SU-DHL-6 (cell line): ENCODE measurements around the gene TMEM179B.

Experiments
- H2AFZ ChIP-seq: fragments of 200-600 bp; sonication (generic); 2 replicates; pipeline ENCODE4 v1.6.1; 2014; ENCODE audit warnings: low read depth, mild to moderate bottlenecking, moderate library complexity, mixed read lengths, antibody characterized with exemption, low read length; ENCODE audit not compliant: severe bottlenecking
- H3F3A ChIP-seq: fragments of 200-600 bp; shearing (Covaris generic); 2 replicates; pipeline ENCODE4 v1.6.0; 2016; ENCODE audit warnings: antibody characterized with exemption, mild to moderate bottlenecking; ENCODE audit not compliant: insufficient read depth
- H3K27ac ChIP-seq: fragments of 200-600 bp; sonication (generic); 2 replicates; pipeline ENCODE4 v1.5.1; 2016; ENCODE audit warnings: low read depth, mild to moderate bottlenecking, low read length, moderate library complexity, mixed read lengths
- H3K27me3 ChIP-seq: fragments of 200-600 bp; sonication (generic), shearing (Covaris generic); 2 replicates; pipeline ENCODE4 v1.6.0; 2014; ENCODE audit warnings: mild to moderate bottlenecking, low read length
- H3K36me3 ChIP-seq: fragments of 200-600 bp; sonication (generic); 2 replicates; pipeline ENCODE4 v1.6.1; 2014; ENCODE audit warnings: mild to moderate bottlenecking, low read length, mixed read lengths
- H3K4me2 ChIP-seq: fragments of 300-600, 200-600 bp; shearing (Covaris generic), sonication (generic); 2 replicates; pipeline ENCODE4 v1.6.0; 2014; ENCODE audit warnings: low read length, low read depth, mild to moderate bottlenecking; ENCODE audit not compliant: poor library complexity, severe bottlenecking
- H3K4me3 ChIP-seq: fragments of 200-600 bp; sonication (generic); 2 replicates; pipeline ENCODE4 v1.5.1; 2014; ENCODE audit warnings: antibody characterized with exemption, low read length, mild to moderate bottlenecking, mixed read lengths; ENCODE audit not compliant: insufficient read depth, poor library complexity, severe bottlenecking
- H3K79me2 ChIP-seq: fragments of 200-600 bp; sonication (generic); 2 replicates; pipeline ENCODE4 v1.6.1; 2014; ENCODE audit warnings: mild to moderate bottlenecking, low read length, moderate library complexity; ENCODE audit not compliant: insufficient read depth
- H3K9ac ChIP-seq: fragments of 200-600 bp; sonication (generic); 2 replicates; pipeline ENCODE4 v1.7.0; 2014; ENCODE audit warnings: mild to moderate bottlenecking, low read length
- H3K9me2 ChIP-seq: fragments of 200-600 bp; sonication (generic); replicated peaks from 2 replicates; pipeline ENCODE4 v1.6.1; 2014; ENCODE audit warnings: low read length; ENCODE audit not compliant: insufficient read depth
- H3K9me3 ChIP-seq: fragments of 200-600 bp; sonication (generic); 2 replicates; pipeline ENCODE4 v1.6.1; 2014; ENCODE audit warnings: low read length, mixed read lengths; ENCODE audit not compliant: insufficient read depth
- H4K20me1 ChIP-seq: fragments of 200-600 bp; sonication (generic); 2 replicates; pipeline ENCODE4 v1.6.1; 2014; ENCODE audit warnings: low read depth, mild to moderate bottlenecking, antibody characterized with exemption, low read length, moderate library complexity, mixed read lengths
- EZH2phosphoT487 ChIP-seq: fragments of 200-600 bp; sonication (generic), shearing (Covaris generic); conservative IDR thresholded peaks from 2 replicates; pipeline ENCODE4 v1.6.1; 2018; ENCODE audit warnings: mild to moderate bottlenecking, antibody characterized with exemption, low read length, moderate library complexity, mixed read lengths
- TF ChIP-seq, protein P1 (sequence below): fragments of 200-600 bp; sonication (generic); IDR thresholded peaks from one replicate; pipeline ENCODE4 v1.5.1; 2017; ENCODE audit warnings: antibody characterized with exemption, mild to moderate bottlenecking, low read length, moderate library complexity; ENCODE audit not compliant: insufficient read depth, poor library complexity, severe bottlenecking

Gene TMEM179B

DNA sequence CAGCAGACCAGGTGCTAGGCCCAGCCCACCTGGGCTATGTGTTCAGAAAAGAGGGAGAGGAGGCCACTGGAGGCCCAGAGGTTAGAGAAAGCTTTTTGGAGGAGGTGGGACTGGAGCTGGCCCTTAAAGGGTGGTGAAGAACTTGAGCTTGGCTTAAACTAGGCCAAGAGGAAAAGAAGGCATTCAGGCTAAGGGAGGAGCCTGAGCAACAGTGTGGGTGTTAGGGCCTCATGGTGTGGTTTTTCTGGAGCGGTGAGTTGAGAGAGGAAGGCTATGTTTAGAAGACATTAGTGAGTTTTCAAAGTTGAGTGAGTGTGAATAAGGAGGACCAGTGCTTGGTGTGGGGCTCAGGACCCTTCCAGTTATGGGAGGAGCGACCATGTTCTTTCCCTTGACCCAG is 9.8 kb upstream of the TMEM179B start:
- no peaks in the 10 kb centered on the region for H3K27me3 ChIP-seq
- H3K9me3 ChIP-seq = no peaks in the 10 kb centered on the region
- H3K27ac ChIP-seq = no peak overlapping the region
- H3K36me3 ChIP-seq = no peaks in the 10 kb centered on the region
- no peak overlapping the region for H2AFZ ChIP-seq
- H3F3A ChIP-seq = no peaks in the 10 kb centered on the region
- H3K79me2 ChIP-seq = peaks cover 14% of the 10 kb centered on the region; the same call in 1 of the 2 replicates
- TF ChIP-seq, protein P1, sequence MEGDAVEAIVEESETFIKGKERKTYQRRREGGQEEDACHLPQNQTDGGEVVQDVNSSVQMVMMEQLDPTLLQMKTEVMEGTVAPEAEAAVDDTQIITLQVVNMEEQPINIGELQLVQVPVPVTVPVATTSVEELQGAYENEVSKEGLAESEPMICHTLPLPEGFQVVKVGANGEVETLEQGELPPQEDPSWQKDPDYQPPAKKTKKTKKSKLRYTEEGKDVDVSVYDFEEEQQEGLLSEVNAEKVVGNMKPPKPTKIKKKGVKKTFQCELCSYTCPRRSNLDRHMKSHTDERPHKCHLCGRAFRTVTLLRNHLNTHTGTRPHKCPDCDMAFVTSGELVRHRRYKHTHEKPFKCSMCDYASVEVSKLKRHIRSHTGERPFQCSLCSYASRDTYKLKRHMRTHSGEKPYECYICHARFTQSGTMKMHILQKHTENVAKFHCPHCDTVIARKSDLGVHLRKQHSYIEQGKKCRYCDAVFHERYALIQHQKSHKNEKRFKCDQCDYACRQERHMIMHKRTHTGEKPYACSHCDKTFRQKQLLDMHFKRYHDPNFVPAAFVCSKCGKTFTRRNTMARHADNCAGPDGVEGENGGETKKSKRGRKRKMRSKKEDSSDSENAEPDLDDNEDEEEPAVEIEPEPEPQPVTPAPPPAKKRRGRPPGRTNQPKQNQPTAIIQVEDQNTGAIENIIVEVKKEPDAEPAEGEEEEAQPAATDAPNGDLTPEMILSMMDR = no peak
- no peak for TF ChIP-seq EZH2phosphoT487
- H3K9me2 ChIP-seq = no peaks in the 10 kb centered on the region
- H4K20me1 ChIP-seq = no peaks in the 10 kb centered on the region
- H3K4me3 ChIP-seq = no peak overlapping the region
- no peak overlapping the region for H3K9ac ChIP-seq
- H3K4me2 ChIP-seq = no peak overlapping the region

DNA sequence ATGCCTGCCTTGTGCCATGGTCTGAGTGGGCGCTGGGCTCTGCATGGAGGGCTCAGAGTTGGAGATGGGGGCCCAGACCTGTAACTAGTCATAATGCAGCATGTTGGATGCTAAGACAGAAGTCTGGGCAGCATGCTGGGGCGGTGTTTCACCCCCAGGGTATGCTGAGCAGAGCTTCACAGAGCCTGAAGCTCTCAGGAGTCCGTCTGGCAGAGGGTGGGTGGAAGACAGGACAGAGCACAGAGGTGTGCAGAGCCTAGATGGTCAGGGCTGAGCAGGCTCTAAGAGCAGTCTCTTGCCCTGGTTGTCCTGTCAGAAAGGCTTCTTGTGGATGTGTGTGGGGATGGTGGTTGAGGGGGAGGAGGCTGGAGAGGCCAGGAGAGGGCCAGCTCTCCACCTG is 8.8 kb upstream of the TMEM179B start:
- Histone ChIP-seq H3K27me3 (no peaks in the 10 kb centered on the region), H3K9ac (no peak overlapping the region), H3K9me3 (no peaks in the 10 kb centered on the region), H3F3A (no peaks in the 10 kb centered on the region), H3K4me3 (no peak overlapping the region), H2AFZ (no peak overlapping the region), H3K79me2 (peaks cover 9% of the 10 kb centered on the region; the same call in 1 of the 2 replicates), H3K4me2 (no peak overlapping the region), H4K20me1 (no peaks in the 10 kb centered on the region), H3K27ac (no peak overlapping the region), H3K36me3 (no peaks in the 10 kb centered on the region), H3K9me2 (no peaks in the 10 kb centered on the region)
- TF ChIP-seq, protein P1 = no peak
- no peak for TF ChIP-seq EZH2phosphoT487

DNA sequence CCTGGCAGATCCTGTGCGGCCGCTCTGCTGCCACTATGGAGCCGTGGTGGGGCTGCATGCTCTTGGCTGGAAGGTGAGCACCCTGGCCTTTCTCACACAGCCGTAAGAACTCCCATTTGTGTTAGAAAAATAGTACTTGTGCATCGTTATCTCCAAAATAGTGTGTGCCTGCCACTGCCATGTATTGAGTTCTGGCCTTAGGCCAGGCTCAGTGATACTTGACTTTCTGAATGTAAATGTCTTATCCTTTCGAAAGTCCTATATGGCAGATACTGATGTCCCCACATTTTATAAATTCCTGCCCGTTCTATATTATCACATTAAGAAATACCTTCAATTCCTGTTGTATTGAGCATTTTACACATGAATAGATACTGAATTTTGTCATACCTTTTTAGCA is 4.4 kb upstream of the TMEM179B start:
- H2AFZ ChIP-seq = no peak overlapping the region

More for the DNA sequence above, 4.4 kb upstream of the TMEM179B start:
- Histone ChIP-seq H3F3A (no peaks in the 10 kb centered on the region), H3K4me2 (no peak overlapping the region), H3K27ac (no peak overlapping the region), H3K9ac (no peak overlapping the region), H4K20me1 (no peaks in the 10 kb centered on the region), H3K4me3 (no peak overlapping the region), H3K27me3 (no peaks in the 10 kb centered on the region), H3K9me2 (no peaks in the 10 kb centered on the region), H3K79me2 (peaks cover 10% of the 10 kb centered on the region), H3K36me3 (no peaks in the 10 kb centered on the region; the same call in 1 of the 2 replicates), H3K9me3 (no peaks in the 10 kb centered on the region)
- no peak for TF ChIP-seq EZH2phosphoT487
- TF ChIP-seq, protein P1 = no peak
